H1 (cell line): Measurements from ENCODE around the gene CFAP61. TPM values are rescaled to one million over a fixed set of nuclear protein-coding genes. Genes with fewer than 3 reads are reported as not detected.

Source experiments
- BCL11A ChIP-seq, 2 experiments: IDR thresholded peaks; one replicate each; pipeline ENCODE4 v1.6.1; 2011; ENCODE audit warnings: low read depth in 2 of 2, low read length in 2 of 2, mild to moderate bottlenecking in 2 of 2
- BRCA1 ChIP-seq: IDR thresholded peaks from 2 replicates; pipeline ENCODE4 v1.6.1; 2012; ENCODE audit warnings: low read depth, low read length, improper control_type of control experiment
- EP300 ChIP-seq, 2 experiments: IDR thresholded peaks; 1 replicate in 1 of 2; 2 replicates in 1 of 2; pipeline ENCODE4 v1.6.1; 2011 to 2012; ENCODE audit warnings: low read depth in 2 of 2, low read length in 2 of 2, mild to moderate bottlenecking in 2 of 2, borderline replicate concordance in 1 of 2, inconsistent platforms in 1 of 2, moderate library complexity in 1 of 2
- HDAC2 ChIP-seq, 2 experiments: fragments of 300-600 bp in 1 of 2; sonication (generic) in 1 of 2; IDR thresholded peaks; 2 replicates each; pipeline ENCODE4 v1.6.1; 2011 to 2012; ENCODE audit warnings: low read depth in 2 of 2, low read length in 2 of 2, mild to moderate bottlenecking in 2 of 2, moderate library complexity in 2 of 2, borderline replicate concordance in 1 of 2, inconsistent platforms in 1 of 2
- SUZ12 ChIP-seq: fragments of 200-600 bp; sonication (generic); IDR thresholded peaks from 2 replicates; pipeline ENCODE4 v1.6.1; 2012; ENCODE audit warnings: mild to moderate bottlenecking, inconsistent platforms, low read length, moderate library complexity, mixed read lengths
- TCF12 ChIP-seq: IDR thresholded peaks from 2 replicates; pipeline ENCODE4 v1.6.1; 2011; ENCODE audit warnings: low read depth, mild to moderate bottlenecking, low read length
- polyA plus RNA-seq, 7 experiments: library from polyadenylated mRNA; depleted of rRNA in 3 of 7; stranded (reverse) in 5 of 7; unstranded in 2 of 7; fragments of >200 nt in 5 of 7; fragments of 200-250 nt in 2 of 7; gene quantifications; 1 replicate in 5 of 7; 2 replicates in 1 of 7; 4 replicates in 1 of 7; pipeline versions ENCODE4 v1.2.1 to v1.2.3, GENCODE V29; 2011 to 2013; ENCODE audit warnings: missing spikeins in 2 of 7, mixed read lengths in 2 of 7
- total RNA-seq: library from RNA; stranded (reverse); fragmentation: NEBNext Ultra II Directional; extraction: Animal tissue kit (Norgen Biotek cat#: 25700); gene quantifications from 2 replicates; pipeline ENCODE4 v1.2.1, GENCODE V29; 2021
- TF ChIP-seq, protein P1 (sequence below): fragments of 300-600 bp; sonication (generic); IDR thresholded peaks from 2 replicates; pipeline ENCODE4 v1.7.1; 2012; ENCODE audit warnings: low read length, moderate library complexity, mild to moderate bottlenecking, inconsistent platforms; ENCODE audit not compliant: insufficient replicate concordance
- TF ChIP-seq, protein P2 (sequence below): IDR thresholded peaks from 2 replicates; pipeline ENCODE4 v1.6.1; 2011; ENCODE audit warnings: low read length, improper control_type of control experiment
- TF ChIP-seq, protein P3 (sequence below): IDR thresholded peaks from 2 replicates; pipeline ENCODE4 v1.6.1; 2012; ENCODE audit warnings: inconsistent platforms

Gene CFAP61
- total and polyA plus RNA-seq, 2 of the 8 experiments (the other 6 are each of a cell fraction or from before 2014, with no cell fraction given), result 0.29 to 0.61 TPM

DNA sequence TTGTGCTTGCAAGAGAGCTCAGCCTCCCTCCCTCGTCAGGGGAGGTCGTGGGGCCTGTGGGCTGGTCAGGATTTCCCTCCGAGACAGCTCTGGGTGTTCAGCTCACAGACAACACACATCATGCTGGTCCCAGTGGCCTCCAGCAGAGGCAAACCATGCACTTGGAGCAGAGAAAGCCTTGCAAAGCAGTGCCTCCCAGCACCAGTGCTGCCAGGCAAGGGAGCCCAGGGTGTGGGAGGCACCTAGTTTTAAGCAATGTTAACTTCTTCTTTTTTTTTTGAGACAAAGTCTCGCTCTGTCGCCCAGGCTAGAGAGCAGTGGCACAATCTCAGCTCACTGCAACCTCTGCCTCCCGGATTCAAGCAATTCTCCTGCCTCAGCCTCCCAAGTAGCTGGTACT is 281.5 kb downstream of the CFAP61 start (continued):
- TF ChIP-seq, protein P1, sequence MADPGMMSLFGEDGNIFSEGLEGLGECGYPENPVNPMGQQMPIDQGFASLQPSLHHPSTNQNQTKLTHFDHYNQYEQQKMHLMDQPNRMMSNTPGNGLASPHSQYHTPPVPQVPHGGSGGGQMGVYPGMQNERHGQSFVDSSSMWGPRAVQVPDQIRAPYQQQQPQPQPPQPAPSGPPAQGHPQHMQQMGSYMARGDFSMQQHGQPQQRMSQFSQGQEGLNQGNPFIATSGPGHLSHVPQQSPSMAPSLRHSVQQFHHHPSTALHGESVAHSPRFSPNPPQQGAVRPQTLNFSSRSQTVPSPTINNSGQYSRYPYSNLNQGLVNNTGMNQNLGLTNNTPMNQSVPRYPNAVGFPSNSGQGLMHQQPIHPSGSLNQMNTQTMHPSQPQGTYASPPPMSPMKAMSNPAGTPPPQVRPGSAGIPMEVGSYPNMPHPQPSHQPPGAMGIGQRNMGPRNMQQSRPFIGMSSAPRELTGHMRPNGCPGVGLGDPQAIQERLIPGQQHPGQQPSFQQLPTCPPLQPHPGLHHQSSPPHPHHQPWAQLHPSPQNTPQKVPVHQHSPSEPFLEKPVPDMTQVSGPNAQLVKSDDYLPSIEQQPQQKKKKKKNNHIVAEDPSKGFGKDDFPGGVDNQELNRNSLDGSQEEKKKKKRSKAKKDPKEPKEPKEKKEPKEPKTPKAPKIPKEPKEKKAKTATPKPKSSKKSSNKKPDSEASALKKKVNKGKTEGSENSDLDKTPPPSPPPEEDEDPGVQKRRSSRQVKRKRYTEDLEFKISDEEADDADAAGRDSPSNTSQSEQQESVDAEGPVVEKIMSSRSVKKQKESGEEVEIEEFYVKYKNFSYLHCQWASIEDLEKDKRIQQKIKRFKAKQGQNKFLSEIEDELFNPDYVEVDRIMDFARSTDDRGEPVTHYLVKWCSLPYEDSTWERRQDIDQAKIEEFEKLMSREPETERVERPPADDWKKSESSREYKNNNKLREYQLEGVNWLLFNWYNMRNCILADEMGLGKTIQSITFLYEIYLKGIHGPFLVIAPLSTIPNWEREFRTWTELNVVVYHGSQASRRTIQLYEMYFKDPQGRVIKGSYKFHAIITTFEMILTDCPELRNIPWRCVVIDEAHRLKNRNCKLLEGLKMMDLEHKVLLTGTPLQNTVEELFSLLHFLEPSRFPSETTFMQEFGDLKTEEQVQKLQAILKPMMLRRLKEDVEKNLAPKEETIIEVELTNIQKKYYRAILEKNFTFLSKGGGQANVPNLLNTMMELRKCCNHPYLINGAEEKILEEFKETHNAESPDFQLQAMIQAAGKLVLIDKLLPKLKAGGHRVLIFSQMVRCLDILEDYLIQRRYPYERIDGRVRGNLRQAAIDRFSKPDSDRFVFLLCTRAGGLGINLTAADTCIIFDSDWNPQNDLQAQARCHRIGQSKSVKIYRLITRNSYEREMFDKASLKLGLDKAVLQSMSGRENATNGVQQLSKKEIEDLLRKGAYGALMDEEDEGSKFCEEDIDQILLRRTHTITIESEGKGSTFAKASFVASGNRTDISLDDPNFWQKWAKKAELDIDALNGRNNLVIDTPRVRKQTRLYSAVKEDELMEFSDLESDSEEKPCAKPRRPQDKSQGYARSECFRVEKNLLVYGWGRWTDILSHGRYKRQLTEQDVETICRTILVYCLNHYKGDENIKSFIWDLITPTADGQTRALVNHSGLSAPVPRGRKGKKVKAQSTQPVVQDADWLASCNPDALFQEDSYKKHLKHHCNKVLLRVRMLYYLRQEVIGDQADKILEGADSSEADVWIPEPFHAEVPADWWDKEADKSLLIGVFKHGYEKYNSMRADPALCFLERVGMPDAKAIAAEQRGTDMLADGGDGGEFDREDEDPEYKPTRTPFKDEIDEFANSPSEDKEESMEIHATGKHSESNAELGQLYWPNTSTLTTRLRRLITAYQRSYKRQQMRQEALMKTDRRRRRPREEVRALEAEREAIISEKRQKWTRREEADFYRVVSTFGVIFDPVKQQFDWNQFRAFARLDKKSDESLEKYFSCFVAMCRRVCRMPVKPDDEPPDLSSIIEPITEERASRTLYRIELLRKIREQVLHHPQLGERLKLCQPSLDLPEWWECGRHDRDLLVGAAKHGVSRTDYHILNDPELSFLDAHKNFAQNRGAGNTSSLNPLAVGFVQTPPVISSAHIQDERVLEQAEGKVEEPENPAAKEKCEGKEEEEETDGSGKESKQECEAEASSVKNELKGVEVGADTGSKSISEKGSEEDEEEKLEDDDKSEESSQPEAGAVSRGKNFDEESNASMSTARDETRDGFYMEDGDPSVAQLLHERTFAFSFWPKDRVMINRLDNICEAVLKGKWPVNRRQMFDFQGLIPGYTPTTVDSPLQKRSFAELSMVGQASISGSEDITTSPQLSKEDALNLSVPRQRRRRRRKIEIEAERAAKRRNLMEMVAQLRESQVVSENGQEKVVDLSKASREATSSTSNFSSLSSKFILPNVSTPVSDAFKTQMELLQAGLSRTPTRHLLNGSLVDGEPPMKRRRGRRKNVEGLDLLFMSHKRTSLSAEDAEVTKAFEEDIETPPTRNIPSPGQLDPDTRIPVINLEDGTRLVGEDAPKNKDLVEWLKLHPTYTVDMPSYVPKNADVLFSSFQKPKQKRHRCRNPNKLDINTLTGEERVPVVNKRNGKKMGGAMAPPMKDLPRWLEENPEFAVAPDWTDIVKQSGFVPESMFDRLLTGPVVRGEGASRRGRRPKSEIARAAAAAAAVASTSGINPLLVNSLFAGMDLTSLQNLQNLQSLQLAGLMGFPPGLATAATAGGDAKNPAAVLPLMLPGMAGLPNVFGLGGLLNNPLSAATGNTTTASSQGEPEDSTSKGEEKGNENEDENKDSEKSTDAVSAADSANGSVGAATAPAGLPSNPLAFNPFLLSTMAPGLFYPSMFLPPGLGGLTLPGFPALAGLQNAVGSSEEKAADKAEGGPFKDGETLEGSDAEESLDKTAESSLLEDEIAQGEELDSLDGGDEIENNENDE, result no peak
- TF ChIP-seq BRCA1, result no peak
- TF ChIP-seq, protein P2, sequence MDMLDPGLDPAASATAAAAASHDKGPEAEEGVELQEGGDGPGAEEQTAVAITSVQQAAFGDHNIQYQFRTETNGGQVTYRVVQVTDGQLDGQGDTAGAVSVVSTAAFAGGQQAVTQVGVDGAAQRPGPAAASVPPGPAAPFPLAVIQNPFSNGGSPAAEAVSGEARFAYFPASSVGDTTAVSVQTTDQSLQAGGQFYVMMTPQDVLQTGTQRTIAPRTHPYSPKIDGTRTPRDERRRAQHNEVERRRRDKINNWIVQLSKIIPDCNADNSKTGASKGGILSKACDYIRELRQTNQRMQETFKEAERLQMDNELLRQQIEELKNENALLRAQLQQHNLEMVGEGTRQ, result no peak
- TF ChIP-seq HDAC2 (IDR thresholded peaks at IDR 0.05; ENCODE audit: borderline replicate concordance in 1 of 2, low read depth in 2 of 2, low read length in 2 of 2), result no peak
- TF ChIP-seq EP300 (IDR thresholded peaks at IDR 0.05; ENCODE audit: borderline replicate concordance in 1 of 2, low read depth in 2 of 2, low read length in 2 of 2), result no peak
- TF ChIP-seq SUZ12, result no peak
- TF ChIP-seq, protein P3, sequence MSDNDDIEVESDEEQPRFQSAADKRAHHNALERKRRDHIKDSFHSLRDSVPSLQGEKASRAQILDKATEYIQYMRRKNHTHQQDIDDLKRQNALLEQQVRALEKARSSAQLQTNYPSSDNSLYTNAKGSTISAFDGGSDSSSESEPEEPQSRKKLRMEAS, result no peak
- TF ChIP-seq BCL11A (IDR thresholded peaks at IDR 0.05; ENCODE audit: low read depth in 2 of 2, low read length in 2 of 2), result no peak
- no peak for TF ChIP-seq TCF12
